HUDEP-2 (cell line): ENCODE results near the gene TPGS1.
A peak's percentile ranks its signal among the peaks of the same experiment; 100 is the strongest.

ENCODE experiments used
- DNase-seq, 76 experiments: peaks; one replicate each; lab custom pipeline; 2025; ENCODE audit not compliant: unreplicated experiment in 76 of 76; lab: John Stamatoyannopoulos, UW

TPGS1 gene

GRCh38 chr19:494171-495080 is 12.9 kb upstream of the TPGS1 start:
- peak in 3 of 76 experiments; percentile 16 to 33 (median 21) for DNase-seq

- no peak for DNase-seq
Observed at GRCh38 chr19:495081-495401, 12.3 kb upstream of the TPGS1 start.

- peak in 40 of 76 experiments; percentile 19 to 72 (median 40) for DNase-seq
Observed at GRCh38 chr19:495402-496111, 11.7 kb upstream of the TPGS1 start.

- no peak for DNase-seq
Observed at GRCh38 chr19:496112-496665, 11.1 kb upstream of the TPGS1 start, which contains the start of gene MADCAM1. Gene MADCAM1, plus strand, starts transcription at chr19:496486. Its CDS starts 14 bp downstream, at chr19:496500.

GRCh38 chr19:496986-497385 is 10.3 kb upstream of the TPGS1 start:
- no peak for DNase-seq

- DNase-seq = no peak
Observed at GRCh38 chr19:497491-497868, 9.8 kb upstream of the TPGS1 start.

GRCh38 chr19:497869-498510 is 9.3 kb upstream of the TPGS1 start:
- no peak for DNase-seq

GRCh38 chr19:498511-498891 is 8.8 kb upstream of the TPGS1 start:
- DNase-seq = no peak

- DNase-seq = no peak
Observed at GRCh38 chr19:498977-499623, 8.2 kb upstream of the TPGS1 start.

GRCh38 chr19:501646-502045 is 5.7 kb upstream of the TPGS1 start:
- no peak for DNase-seq

- no peak for DNase-seq
Observed at GRCh38 chr19:504616-505015, 2.7 kb upstream of the TPGS1 start.

GRCh38 chr19:506404-507285 is 652 bp upstream of the TPGS1 start:
- peak; percentile 90 to 100 (median 99) for DNase-seq

GRCh38 chr19:508204-509150 is 1.2 kb downstream of the TPGS1 start:
- DNase-seq = no peak

GRCh38 chr19:510606-511100 is 3.4 kb downstream of the TPGS1 start:
- peak in 74 of 76 experiments; percentile 55 to 98 (median 93) for DNase-seq

- DNase-seq = peak in 4 of 76 experiments; percentile 20 to 46 (median 37)
Observed at GRCh38 chr19:511101-511851, 4.0 kb downstream of the TPGS1 start.

- DNase-seq = no peak
Observed at GRCh38 chr19:512547-513365, 5.5 kb downstream of the TPGS1 start.
